IMR-90 (cell line): ENCODE measurements around the gene KCNK10. TPM values are rescaled to one million over a fixed set of nuclear protein-coding genes. Genes with fewer than 3 reads are reported as not detected.

Experiments used
- ATAC-seq: fragments of 200-7000 bp; cut with Tn5 transposase; 2 replicates; pipeline ENCODE4 v1.9.1; 2020; ENCODE audit warnings: low read depth, mild to moderate bottlenecking, moderate library complexity
- BruUV-seq: library from RNA; stranded (reverse); fragments of 400-500 nt; replicated peaks from 2 replicates; lab custom pipeline; 2021; lab: Mats Ljungman, UMichigan
- CTCF ChIA-PET: fragments of 300-600 bp; formaldehyde crosslinking; extraction: SDS; loops from one replicate; lab custom pipeline; 2021; ENCODE audit warnings: antibody characterized with exemption; lab: Yijun Ruan, JAX
- POLR2A ChIA-PET: fragments of 300-600 bp; sonication (Branson Sonifier 250); formaldehyde crosslinking; loops from one replicate; lab custom pipeline; 2022; ENCODE audit warnings: antibody characterized with exemption; ENCODE audit not compliant: unreplicated experiment; lab: Charles Lee
- DNase-seq: peaks from one replicate; pipeline ENCODE4 v3.0.0; 2013
- H2AFZ ChIP-seq: replicated peaks from 2 replicates; pipeline ENCODE3; 2013; ENCODE audit warnings: low read length, mild to moderate bottlenecking; ENCODE audit not compliant: poor library complexity
- H2AK5ac ChIP-seq: 2 replicates; pipeline ENCODE4 v1.6.1; 2013; ENCODE audit warnings: low read depth, low read length, inconsistent platforms
- H2AK9ac ChIP-seq: replicated peaks from 2 replicates; pipeline ENCODE3; 2013; ENCODE audit warnings: mild to moderate bottlenecking, low read depth, low read length, moderate library complexity; ENCODE audit not compliant: poor library complexity
- H2BK120ac ChIP-seq: 2 replicates; pipeline ENCODE4 v1.6.1; 2013; ENCODE audit warnings: low read depth, low read length, inconsistent platforms
- H2BK15ac ChIP-seq: 3 replicates; pipeline ENCODE4 v1.6.1; 2013; ENCODE audit warnings: low read depth, low read length, inconsistent platforms
- H2BK20ac ChIP-seq: 2 replicates; pipeline ENCODE4 v1.6.1; 2013; ENCODE audit warnings: low read depth, mild to moderate bottlenecking, inconsistent platforms, low read length, moderate library complexity
- H2BK5ac ChIP-seq: 2 replicates; pipeline ENCODE4 v1.6.1; 2013; ENCODE audit warnings: mild to moderate bottlenecking, low read depth, low read length, inconsistent platforms; ENCODE audit not compliant: poor library complexity, severe bottlenecking
- H3K14ac ChIP-seq: replicated peaks from 2 replicates; pipeline ENCODE4 v1.6.1; 2013; ENCODE audit warnings: low read depth, low read length, inconsistent platforms
- H3K18ac ChIP-seq: 2 replicates; pipeline ENCODE4 v1.6.1; 2013; ENCODE audit warnings: low read depth, low read length, control low read depth
- H3K23ac ChIP-seq: 2 replicates; pipeline ENCODE4 v1.6.1; 2013; ENCODE audit warnings: low read depth, low read length, inconsistent platforms
- H3K27ac ChIP-seq: 2 replicates; pipeline ENCODE4 v1.5.1; 2013; ENCODE audit warnings: mild to moderate bottlenecking, control low read depth, low read length; ENCODE audit not compliant: insufficient read depth
- H3K27me3 ChIP-seq: 2 replicates; pipeline ENCODE4 v1.6.1; 2013; ENCODE audit warnings: low read length; ENCODE audit not compliant: control insufficient read depth, insufficient read depth
- H3K36me3 ChIP-seq: 2 replicates; pipeline ENCODE4 v1.6.1; 2013; ENCODE audit warnings: low read length, mixed read lengths; ENCODE audit not compliant: control insufficient read depth, insufficient read depth
- H3K4ac ChIP-seq: 2 replicates; pipeline ENCODE4 v1.6.1; 2013; ENCODE audit warnings: low read depth, low read length, inconsistent platforms
- H3K4me1 ChIP-seq: 2 replicates; pipeline ENCODE4 v1.6.1; 2013; ENCODE audit warnings: low read length, mixed read lengths; ENCODE audit not compliant: control insufficient read depth, insufficient read depth
- H3K4me2 ChIP-seq: 2 replicates; pipeline ENCODE4 v1.6.1; 2013; ENCODE audit warnings: low read depth, mild to moderate bottlenecking, control low read depth, low read length, moderate library complexity
- H3K4me3 ChIP-seq: 2 replicates; pipeline ENCODE4 v1.5.1; 2013; ENCODE audit warnings: low read depth, mild to moderate bottlenecking, control low read depth, low read length, moderate library complexity; ENCODE audit not compliant: insufficient read depth
- H3K56ac ChIP-seq: 2 replicates; pipeline ENCODE4 v1.6.1; 2013; ENCODE audit warnings: low read length, inconsistent platforms; ENCODE audit not compliant: insufficient read depth; ENCODE audit errors: extremely low read depth
- H3K79me1 ChIP-seq, 2 experiments: 2 replicates each; pipeline ENCODE4 v1.6.1; 2013; ENCODE audit warnings: low read length in 2 of 2, inconsistent platforms in 1 of 2, low read depth in 1 of 2
- H3K9ac ChIP-seq: 2 replicates; pipeline ENCODE4 v1.6.1; 2013; ENCODE audit warnings: low read depth, low read length, control low read depth
- H3K9me1 ChIP-seq: 2 replicates; pipeline ENCODE4 v1.6.1; 2013; ENCODE audit warnings: low read length, inconsistent platforms; ENCODE audit not compliant: insufficient read depth
- H3K9me3 ChIP-seq: 2 replicates; pipeline ENCODE4 v1.6.1; 2013; ENCODE audit warnings: low read length; ENCODE audit not compliant: control insufficient read depth, insufficient read depth
- H4K20me1 ChIP-seq: 2 replicates; pipeline ENCODE4 v1.6.1; 2013; ENCODE audit warnings: low read length, inconsistent platforms; ENCODE audit not compliant: insufficient read depth
- H4K5ac ChIP-seq: 2 replicates; pipeline ENCODE4 v1.6.1; 2013; ENCODE audit warnings: mild to moderate bottlenecking, low read depth, low read length, control low read depth
- H4K8ac ChIP-seq, 2 experiments: 2 replicates each; pipeline ENCODE4 v1.6.1; 2013; ENCODE audit warnings: low read depth in 2 of 2, low read length in 2 of 2, control low read depth in 1 of 2, inconsistent platforms in 1 of 2
- H4K91ac ChIP-seq: 2 replicates; pipeline ENCODE4 v1.6.1; 2013; ENCODE audit warnings: low read depth, low read length, inconsistent platforms; ENCODE audit not compliant: insufficient read depth
- CTCF ChIP-seq: conservative IDR thresholded peaks from 2 replicates; pipeline ENCODE4 v1.5.1; 2012; ENCODE audit warnings: mild to moderate bottlenecking, low read depth, low read length, improper control_type of control experiment
- MAFK ChIP-seq: IDR thresholded peaks from 2 replicates; pipeline ENCODE4 v1.6.1; 2012; ENCODE audit warnings: low read depth, low read length, improper control_type of control experiment
- POLR2A ChIP-seq: IDR thresholded peaks from 2 replicates; pipeline ENCODE4 v1.6.1; 2012; ENCODE audit warnings: mild to moderate bottlenecking, low read depth, low read length
- WGBS, 2 experiments: methylation state at CpG; one replicate each; pipeline versions ENCODE4 v1.1.5 to v1.1.7; 2013; ENCODE audit warnings: missing lambda C conversion rate in 2 of 2; ENCODE audit not compliant: insufficient read length in 1 of 2; ENCODE audit errors: extremely low coverage in 2 of 2; 5-methylcytosine and 5-hydroxymethylcytosine counted together
- dilution Hi-C: fragments of 300-500 bp; cut with HindIII; formaldehyde crosslinking; loops from one replicate; pipeline ENCODE4 v1.14.3; 2018; ENCODE audit warnings: low sequenced_read_pairs; ENCODE audit not compliant: unreplicated experiment
- in situ Hi-C: fragments of 300-500 bp; cut with MboI; formaldehyde crosslinking; loops from 3 replicates; pipeline ENCODE4 v1.14.3; 2019; ENCODE audit warnings: low sequenced_read_pairs, inconsistent platforms, mixed read lengths
- intact Hi-C: fragments of 100-400 bp; cut with micrococcal nuclease; formaldehyde crosslinking; loops from 2 replicates; pipeline ENCODE4 v1.10.0; 2022
- polyA plus RNA-seq, 3 experiments: library from polyadenylated mRNA; depleted of rRNA; stranded (reverse); fragments of >200 nt; gene quantifications; 2 replicates each; pipeline ENCODE4 v1.2.3, GENCODE V29; 2012; ENCODE audit warnings: low replicate concordance in 1 of 3
- total RNA-seq: library from RNA; depleted of rRNA; stranded (reverse); fragments of >200 nt; gene quantifications from 2 replicates; pipeline ENCODE4 v1.2.3, GENCODE V29; 2012

The KCNK10 gene
- total and polyA plus RNA-seq, 2 of the 4 experiments (the other 2 are of a cell fraction) = not detected

GRCh38 chr14:88322504-88323085 lies 474 bp downstream of the KCNK10 start:
- no peak overlapping the region for H3K4me3 ChIP-seq
- no peak overlapping the region for H3K14ac ChIP-seq
- no peak overlapping the region for H3K56ac ChIP-seq
- POLR2A ChIA-PET = no interaction called here
- H4K5ac ChIP-seq = no peak overlapping the region
- no peak overlapping the region for H2AK9ac ChIP-seq
- no peak for ATAC-seq
- CTCF ChIA-PET = no interaction called here
- dilution Hi-C loops (no loop called here), in situ Hi-C loops (no loop called here), intact Hi-C loops (no loop called here)
- H3K4me2 ChIP-seq = peak overlapping the region; percentile 44; the same call in 1 of the 2 replicates
- no peak overlapping the region for H3K27ac ChIP-seq
- no peaks in the 10 kb centered on the region for H3K36me3 ChIP-seq
- H3K9me1 ChIP-seq = no peaks in the 10 kb centered on the region
- no peak overlapping the region for H2BK5ac ChIP-seq
- H2AFZ ChIP-seq = no peak overlapping the region
- no TSS peak for BruUV-seq
- H3K9me3 ChIP-seq = peaks cover 3% of the 10 kb centered on the region; the same call in 1 of the 2 replicates
- no peak overlapping the region for H3K18ac ChIP-seq
- no peak overlapping the region for H3K23ac ChIP-seq
- no peak overlapping the region for H4K91ac ChIP-seq
- no peak for DNase-seq
- TF ChIP-seq POLR2A = no peak
- no peak for TF ChIP-seq MAFK
- no peak for TF ChIP-seq CTCF
- H2BK120ac ChIP-seq = no peak overlapping the region
- no peaks in the 10 kb centered on the region for H3K79me1 ChIP-seq
- peaks cover 61% of the 10 kb centered on the region for H3K27me3 ChIP-seq
- WGBS, 2 experiments = 3% methylated on average over 6 of the region's 26 CpGs; no CpG with 5 or more reads in 1 of the 2 experiments
- H4K8ac ChIP-seq = no peak overlapping the region
- H3K4me1 ChIP-seq = peaks cover 3% of the 10 kb centered on the region; the same call in 1 of the 2 replicates
- H2AK5ac ChIP-seq = no peak overlapping the region
- H2BK20ac ChIP-seq = no peak overlapping the region
- H3K9ac ChIP-seq = no peak overlapping the region
- no peak overlapping the region for H3K4ac ChIP-seq
- H4K20me1 ChIP-seq = no peaks in the 10 kb centered on the region
- H2BK15ac ChIP-seq = no peak overlapping the region
